ENCODE data around the gene ELOVL2.
"Not testable (repeated sequence)": the region's sequence is repeated elsewhere in the genome, so short reads cannot be mapped to it uniquely, and the experiment has no call there.

DNA sequence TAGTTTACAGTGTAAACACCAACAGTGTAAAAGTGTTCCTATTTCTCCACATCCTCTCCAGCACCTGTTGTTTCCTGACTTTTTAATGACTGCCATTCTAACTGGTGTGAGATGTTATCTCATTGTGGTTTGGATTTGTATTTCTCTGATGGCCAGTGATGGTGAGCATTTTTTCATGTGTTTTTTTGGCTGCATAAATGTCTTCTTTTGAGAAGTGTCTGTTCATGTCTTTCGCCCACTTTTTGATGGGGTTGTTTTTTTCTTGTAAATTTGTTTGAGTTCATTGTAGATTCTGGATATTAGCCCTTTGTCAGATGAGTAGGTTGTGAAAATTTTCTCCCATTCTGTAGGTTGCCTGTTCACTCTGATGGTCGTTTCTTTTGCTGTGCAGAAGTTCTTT lies 59.1 kb downstream of the ELOVL2 start:
- TF ChIP-seq, protein P1, sequence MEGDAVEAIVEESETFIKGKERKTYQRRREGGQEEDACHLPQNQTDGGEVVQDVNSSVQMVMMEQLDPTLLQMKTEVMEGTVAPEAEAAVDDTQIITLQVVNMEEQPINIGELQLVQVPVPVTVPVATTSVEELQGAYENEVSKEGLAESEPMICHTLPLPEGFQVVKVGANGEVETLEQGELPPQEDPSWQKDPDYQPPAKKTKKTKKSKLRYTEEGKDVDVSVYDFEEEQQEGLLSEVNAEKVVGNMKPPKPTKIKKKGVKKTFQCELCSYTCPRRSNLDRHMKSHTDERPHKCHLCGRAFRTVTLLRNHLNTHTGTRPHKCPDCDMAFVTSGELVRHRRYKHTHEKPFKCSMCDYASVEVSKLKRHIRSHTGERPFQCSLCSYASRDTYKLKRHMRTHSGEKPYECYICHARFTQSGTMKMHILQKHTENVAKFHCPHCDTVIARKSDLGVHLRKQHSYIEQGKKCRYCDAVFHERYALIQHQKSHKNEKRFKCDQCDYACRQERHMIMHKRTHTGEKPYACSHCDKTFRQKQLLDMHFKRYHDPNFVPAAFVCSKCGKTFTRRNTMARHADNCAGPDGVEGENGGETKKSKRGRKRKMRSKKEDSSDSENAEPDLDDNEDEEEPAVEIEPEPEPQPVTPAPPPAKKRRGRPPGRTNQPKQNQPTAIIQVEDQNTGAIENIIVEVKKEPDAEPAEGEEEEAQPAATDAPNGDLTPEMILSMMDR (IDR thresholded peaks at IDR 0.05): not testable (repeated sequence)
- TF ChIP-seq POLR2AphosphoS5 (IDR thresholded peaks at IDR 0.05); POLR2A (IDR thresholded peaks at IDR 0.05); EP300 (IDR thresholded peaks at IDR 0.05; ENCODE audit: low read depth): not testable (repeated sequence)

Data from transverse colon (tissue), 4 donors.